Activated T-helper 9 cell treated with anti-CD3 and anti-CD28 coated beads, Interleukin-2, amount 50 U/mL, for 16 hours (primary cell): ENCODE results near the gene SFXN5.

Experiments used
- DNase-seq: peaks from one replicate; pipeline ENCODE4 v3.0.0-alpha.2; 2020; ENCODE audit warnings: low read depth

SFXN5 gene

GRCh38 chr2:73043929-73044832, 27.3 kb downstream of the SFXN5 start:
- DNase-seq: no peak

- DNase-seq: no peak
Measured at GRCh38 chr2:73043276-73043675, 28.2 kb downstream of the SFXN5 start.

- DNase-seq: no peak
Measured at GRCh38 chr2:73037947-73038585, 33.4 kb downstream of the SFXN5 start.

GRCh38 chr2:73036766-73037165, 34.7 kb downstream of the SFXN5 start:
- DNase-seq: no peak

GRCh38 chr2:73035899-73036711, 35.4 kb downstream of the SFXN5 start:
- no peak for DNase-seq

GRCh38 chr2:73034661-73035375, 36.7 kb downstream of the SFXN5 start:
- no peak for DNase-seq

GRCh38 chr2:73033766-73034381, 37.6 kb downstream of the SFXN5 start:
- DNase-seq: no peak

- no peak for DNase-seq
Measured at GRCh38 chr2:73033142-73033765, 38.3 kb downstream of the SFXN5 start.

GRCh38 chr2:73032702-73033097, 38.8 kb downstream of the SFXN5 start:
- DNase-seq: no peak

- DNase-seq: no peak
Measured at GRCh38 chr2:73031725-73032701, 39.5 kb downstream of the SFXN5 start.

- DNase-seq: no peak
Measured at GRCh38 chr2:73031095-73031678, 40.3 kb downstream of the SFXN5 start.

- no peak for DNase-seq
Measured at GRCh38 chr2:73028841-73029240, 42.7 kb downstream of the SFXN5 start.

GRCh38 chr2:73027340-73027739, 44.2 kb downstream of the SFXN5 start:
- no peak for DNase-seq

- DNase-seq: no peak
Measured at GRCh38 chr2:73023497-73023896, 48.0 kb downstream of the SFXN5 start.

- no peak for DNase-seq
Measured at GRCh38 chr2:73022024-73022568, 49.4 kb downstream of the SFXN5 start.

GRCh38 chr2:73021371-73022010, 50.0 kb downstream of the SFXN5 start:
- no peak for DNase-seq

- no peak for DNase-seq
Measured at GRCh38 chr2:73020657-73021370, 50.7 kb downstream of the SFXN5 start.

GRCh38 chr2:73020306-73020656, 51.2 kb downstream of the SFXN5 start:
- no peak for DNase-seq
